ENCODE measurements around the gene RGMB. TPM values are rescaled to one million over a fixed set of nuclear protein-coding genes. Genes with fewer than 3 reads are reported as not detected.
"Not testable (repeated sequence)": the region's sequence is repeated elsewhere in the genome, so short reads cannot be mapped to it uniquely, and the experiment has no call there.

RGMB gene
- total RNA-seq, 1 donor from 2014 or later: 24.5 TPM

GRCh38 chr5:98735806-98736507 is 37.5 kb upstream of the RGMB start:
- Mint-ChIP-seq H3K4me3 (ENCODE audit: unreplicated experiment) (no peak overlapping the region), H3K4me1 (ENCODE audit: unreplicated experiment) (no peaks in the 10 kb centered on the region), H3K36me3 (ENCODE audit: low read depth, unreplicated experiment) (no peaks in the 10 kb centered on the region), H3K27me3 (ENCODE audit: unreplicated experiment) (peaks cover 1% of the 10 kb centered on the region), H3K27ac (ENCODE audit: unreplicated experiment) (no peak overlapping the region), H3K9me3 (ENCODE audit: unreplicated experiment) (no peaks in the 10 kb centered on the region)
- no peak for DNase-seq (ENCODE audit: low spot score)
- no peak for TF ChIP-seq CTCF (IDR thresholded peaks at IDR 0.05; ENCODE audit: unreplicated experiment)

GRCh38 chr5:98736753-98737152 is 36.7 kb upstream of the RGMB start:
- Mint-ChIP-seq H3K27me3 (ENCODE audit: unreplicated experiment) (peaks cover 1% of the 10 kb centered on the region), H3K36me3 (ENCODE audit: low read depth, unreplicated experiment) (no peaks in the 10 kb centered on the region), H3K4me1 (ENCODE audit: unreplicated experiment) (no peaks in the 10 kb centered on the region), H3K9me3 (ENCODE audit: unreplicated experiment) (no peaks in the 10 kb centered on the region), H3K4me3 (ENCODE audit: unreplicated experiment) (no peak overlapping the region), H3K27ac (ENCODE audit: unreplicated experiment) (no peak overlapping the region)
- TF ChIP-seq CTCF (IDR thresholded peaks at IDR 0.05; ENCODE audit: unreplicated experiment): no peak
- DNase-seq (ENCODE audit: low spot score): no peak

GRCh38 chr5:98737441-98737840 is 36.0 kb upstream of the RGMB start:
- H3K36me3 Mint-ChIP-seq (ENCODE audit: low read depth, unreplicated experiment); H3K27me3 Mint-ChIP-seq (ENCODE audit: unreplicated experiment); H3K4me1 Mint-ChIP-seq (ENCODE audit: unreplicated experiment); DNase-seq (ENCODE audit: low spot score); H3K9me3 Mint-ChIP-seq (ENCODE audit: unreplicated experiment); H3K4me3 Mint-ChIP-seq (ENCODE audit: unreplicated experiment); H3K27ac Mint-ChIP-seq (ENCODE audit: unreplicated experiment): not testable (repeated sequence)

- DNase-seq (ENCODE audit: low spot score); H3K36me3 Mint-ChIP-seq (ENCODE audit: low read depth, unreplicated experiment); H3K27ac Mint-ChIP-seq (ENCODE audit: unreplicated experiment); H3K27me3 Mint-ChIP-seq (ENCODE audit: unreplicated experiment); H3K4me3 Mint-ChIP-seq (ENCODE audit: unreplicated experiment); H3K4me1 Mint-ChIP-seq (ENCODE audit: unreplicated experiment); H3K9me3 Mint-ChIP-seq (ENCODE audit: unreplicated experiment): not testable (repeated sequence)
Observed at GRCh38 chr5:98738481-98739149, 34.8 kb upstream of the RGMB start.

GRCh38 chr5:98741926-98742325 is 31.5 kb upstream of the RGMB start:
- peaks cover 1% of the 10 kb centered on the region for H3K27me3 Mint-ChIP-seq (ENCODE audit: unreplicated experiment)
- no peaks in the 10 kb centered on the region for H3K36me3 Mint-ChIP-seq (ENCODE audit: low read depth, unreplicated experiment)
- no peaks in the 10 kb centered on the region for H3K4me1 Mint-ChIP-seq (ENCODE audit: unreplicated experiment)
- no peaks in the 10 kb centered on the region for H3K9me3 Mint-ChIP-seq (ENCODE audit: unreplicated experiment)
- no peak for DNase-seq (ENCODE audit: low spot score)
- no peak for TF ChIP-seq CTCF (IDR thresholded peaks at IDR 0.05; ENCODE audit: unreplicated experiment)
- no peak overlapping the region for H3K4me3 Mint-ChIP-seq (ENCODE audit: unreplicated experiment)
- no peak overlapping the region for H3K27ac Mint-ChIP-seq (ENCODE audit: unreplicated experiment)

GRCh38 chr5:98742396-98743073 is 30.9 kb upstream of the RGMB start:
- H3K36me3 Mint-ChIP-seq (ENCODE audit: low read depth, unreplicated experiment): no peaks in the 10 kb centered on the region
- no peaks in the 10 kb centered on the region for H3K4me1 Mint-ChIP-seq (ENCODE audit: unreplicated experiment)
- H3K4me3 Mint-ChIP-seq (ENCODE audit: unreplicated experiment): no peak overlapping the region
- no peaks in the 10 kb centered on the region for H3K9me3 Mint-ChIP-seq (ENCODE audit: unreplicated experiment)
- peaks cover 1% of the 10 kb centered on the region for H3K27me3 Mint-ChIP-seq (ENCODE audit: unreplicated experiment)
- TF ChIP-seq CTCF (IDR thresholded peaks at IDR 0.05; ENCODE audit: unreplicated experiment): no peak
- no peak for DNase-seq (ENCODE audit: low spot score)
- H3K27ac Mint-ChIP-seq (ENCODE audit: unreplicated experiment): no peak overlapping the region

- H3K27ac Mint-ChIP-seq (ENCODE audit: unreplicated experiment); H3K9me3 Mint-ChIP-seq (ENCODE audit: unreplicated experiment); H3K27me3 Mint-ChIP-seq (ENCODE audit: unreplicated experiment); H3K4me1 Mint-ChIP-seq (ENCODE audit: unreplicated experiment); H3K4me3 Mint-ChIP-seq (ENCODE audit: unreplicated experiment); H3K36me3 Mint-ChIP-seq (ENCODE audit: low read depth, unreplicated experiment); DNase-seq (ENCODE audit: low spot score): not testable (repeated sequence)
Observed at GRCh38 chr5:98748259-98748658, 25.2 kb upstream of the RGMB start.
